ENCODE results near the gene ARMC9.
"Not testable (repeated sequence)": the region's sequence is repeated elsewhere in the genome, so short reads cannot be mapped to it uniquely, and the experiment has no call there.

ARMC9 gene

DNA sequence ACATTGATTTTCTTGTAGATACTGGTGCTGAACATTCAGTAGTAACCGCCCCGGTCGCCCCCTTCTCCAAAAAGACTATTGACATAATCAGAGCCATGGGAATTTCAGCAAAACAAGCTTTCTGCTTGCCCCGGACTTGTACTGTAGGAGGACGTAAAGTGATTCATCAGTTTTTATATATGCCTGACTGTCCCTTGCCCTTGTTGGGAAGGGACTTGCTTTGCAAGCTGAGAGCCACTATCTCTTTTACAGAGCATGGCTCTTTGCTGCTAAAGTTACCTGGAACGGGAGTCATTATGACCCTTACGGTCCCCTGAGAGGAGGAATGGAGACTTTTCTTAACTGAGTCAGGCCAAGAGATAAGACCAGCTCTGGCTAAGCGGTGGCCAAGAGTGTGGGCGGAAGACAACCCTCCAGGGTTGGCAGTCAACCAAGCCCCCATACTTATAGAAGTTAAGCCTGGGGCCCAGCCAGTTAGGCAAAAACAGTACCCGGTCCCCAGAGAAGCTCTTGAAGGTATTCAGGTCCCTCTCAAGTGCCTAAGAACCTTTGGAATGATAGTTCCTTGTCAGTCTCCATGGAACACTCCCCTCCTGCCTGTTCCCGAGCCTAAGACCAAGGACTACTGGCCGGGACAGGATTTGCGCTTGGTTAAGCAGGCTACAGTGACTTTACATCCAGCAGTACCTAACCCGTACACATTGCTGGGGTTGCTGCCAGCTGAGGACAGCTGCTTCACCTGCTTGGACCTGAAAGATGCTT is 205.2 kb downstream of the ARMC9 start:
- DNase-seq: not testable (repeated sequence)

DNA sequence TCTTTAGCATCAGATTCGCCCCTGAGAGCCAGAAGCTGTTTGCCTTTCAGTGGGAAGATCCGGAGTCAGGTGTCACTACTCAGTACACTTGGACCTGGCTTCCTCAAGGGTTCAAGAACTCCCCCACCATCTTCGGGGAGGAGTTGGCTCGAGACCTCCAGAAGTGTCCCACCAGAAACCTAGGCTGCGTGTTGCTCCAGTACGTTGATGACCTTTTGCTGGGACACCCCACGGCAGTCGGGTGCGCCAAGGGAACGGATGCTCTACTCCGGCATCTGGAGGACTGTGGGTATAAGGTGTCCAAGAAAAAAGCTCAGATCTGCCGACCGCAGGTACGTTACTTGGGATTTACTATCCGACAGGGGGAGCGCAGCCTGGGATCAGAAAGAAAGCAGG is 205.8 kb downstream of the ARMC9 start:
- DNase-seq: not testable (repeated sequence)

- DNase-seq: not testable (repeated sequence)
Measured at GRCh38 chr2:231405601-231406367, 207.4 kb downstream of the ARMC9 start.

DNA sequence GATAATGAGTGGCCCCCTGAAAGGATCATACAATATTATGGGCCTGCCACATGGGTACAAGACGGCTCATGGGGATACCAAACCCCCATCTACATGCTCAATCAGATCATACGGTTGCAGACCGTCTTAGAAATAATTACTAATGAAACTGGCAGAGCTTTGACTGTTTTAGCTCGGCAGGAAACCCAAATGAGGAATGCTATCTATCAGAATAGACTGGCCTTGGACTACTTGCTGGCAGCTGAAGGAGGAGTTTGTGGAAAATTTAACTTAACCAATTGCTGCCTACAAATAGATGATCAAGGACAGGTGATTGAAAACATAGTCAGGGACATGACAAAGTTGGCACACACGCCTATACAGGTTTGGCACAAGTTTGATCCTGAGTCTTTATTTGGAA is 209.3 kb downstream of the ARMC9 start:
- not testable (repeated sequence) for DNase-seq

GRCh38 chr2:231408304-231408703 is 209.9 kb downstream of the ARMC9 start:
- DNase-seq: not testable (repeated sequence)

DNA sequence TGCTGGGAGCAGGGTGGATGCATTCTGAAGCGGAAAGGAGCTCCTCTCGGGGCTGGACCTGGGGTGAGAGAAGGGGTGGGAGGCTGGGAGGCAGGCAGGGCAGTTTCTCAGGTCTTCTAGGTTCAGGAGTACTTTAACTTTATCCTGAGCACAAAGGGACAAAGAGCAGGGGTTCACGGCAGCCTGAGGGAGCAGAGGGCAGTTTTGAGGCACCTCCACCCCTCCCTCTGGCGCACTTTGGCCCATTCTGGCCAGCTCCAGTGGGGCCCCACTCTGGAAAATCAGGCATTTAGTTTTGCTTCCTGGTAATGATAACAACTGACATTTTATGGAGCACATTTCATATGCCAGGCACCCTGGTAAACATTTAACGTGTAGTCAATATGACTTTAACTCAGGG is 211.3 kb downstream of the ARMC9 start:
- no peak for DNase-seq

GRCh38 chr2:231410293-231411004 is 212.0 kb downstream of the ARMC9 start:
- no peak for DNase-seq

GRCh38 chr2:231411237-231411636 is 212.8 kb downstream of the ARMC9 start:
- no peak for DNase-seq

DNA sequence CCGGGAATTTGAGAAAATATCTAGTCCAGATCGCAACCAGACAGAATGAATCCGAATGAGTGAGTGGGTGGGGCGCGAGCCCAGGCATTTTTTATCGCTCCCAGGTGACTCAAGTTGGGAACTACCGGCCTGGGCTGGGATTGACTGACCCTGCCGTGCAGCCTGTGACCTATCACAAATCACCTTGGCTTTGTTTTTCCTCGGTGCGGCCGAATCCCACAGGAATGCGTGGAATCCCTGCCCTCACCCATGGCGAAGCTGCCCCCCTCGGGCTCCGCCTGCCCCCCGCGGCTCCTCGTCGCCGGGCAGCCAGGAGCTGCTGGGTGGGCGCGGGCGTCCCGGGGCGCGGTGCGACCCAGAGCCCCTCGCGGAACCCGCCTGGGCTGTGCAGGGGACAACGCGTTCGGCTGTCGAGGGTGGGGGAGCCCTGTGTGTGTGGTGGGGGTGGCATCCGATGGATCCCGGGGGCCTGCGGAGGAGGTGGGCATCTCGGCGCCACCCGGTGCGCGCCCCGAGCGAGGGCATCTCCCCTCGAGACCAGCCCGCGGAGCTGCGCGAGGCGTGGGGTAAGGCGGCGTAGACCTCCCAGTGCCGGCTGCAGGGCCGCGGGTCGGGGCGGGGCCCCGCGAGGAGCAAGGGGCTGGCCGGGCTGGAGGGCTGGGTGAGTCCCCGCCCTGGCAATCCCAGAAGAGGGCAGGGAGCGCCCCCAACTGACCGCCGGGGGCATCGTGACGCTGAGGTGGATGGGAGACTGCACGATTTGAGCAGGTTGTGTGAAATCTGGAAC is 213.6 kb downstream of the ARMC9 start:
- peak; percentile 12 to 31 for DNase-seq

GRCh38 chr2:231412618-231412963 is 214.2 kb downstream of the ARMC9 start:
- DNase-seq: no peak

GRCh38 chr2:231413456-231413855 is 215.0 kb downstream of the ARMC9 start:
- DNase-seq: no peak

- DNase-seq: no peak
Measured at GRCh38 chr2:231413921-231414476, 215.6 kb downstream of the ARMC9 start.

- no peak for DNase-seq
Measured at GRCh38 chr2:231415029-231415428, 216.6 kb downstream of the ARMC9 start.

DNA sequence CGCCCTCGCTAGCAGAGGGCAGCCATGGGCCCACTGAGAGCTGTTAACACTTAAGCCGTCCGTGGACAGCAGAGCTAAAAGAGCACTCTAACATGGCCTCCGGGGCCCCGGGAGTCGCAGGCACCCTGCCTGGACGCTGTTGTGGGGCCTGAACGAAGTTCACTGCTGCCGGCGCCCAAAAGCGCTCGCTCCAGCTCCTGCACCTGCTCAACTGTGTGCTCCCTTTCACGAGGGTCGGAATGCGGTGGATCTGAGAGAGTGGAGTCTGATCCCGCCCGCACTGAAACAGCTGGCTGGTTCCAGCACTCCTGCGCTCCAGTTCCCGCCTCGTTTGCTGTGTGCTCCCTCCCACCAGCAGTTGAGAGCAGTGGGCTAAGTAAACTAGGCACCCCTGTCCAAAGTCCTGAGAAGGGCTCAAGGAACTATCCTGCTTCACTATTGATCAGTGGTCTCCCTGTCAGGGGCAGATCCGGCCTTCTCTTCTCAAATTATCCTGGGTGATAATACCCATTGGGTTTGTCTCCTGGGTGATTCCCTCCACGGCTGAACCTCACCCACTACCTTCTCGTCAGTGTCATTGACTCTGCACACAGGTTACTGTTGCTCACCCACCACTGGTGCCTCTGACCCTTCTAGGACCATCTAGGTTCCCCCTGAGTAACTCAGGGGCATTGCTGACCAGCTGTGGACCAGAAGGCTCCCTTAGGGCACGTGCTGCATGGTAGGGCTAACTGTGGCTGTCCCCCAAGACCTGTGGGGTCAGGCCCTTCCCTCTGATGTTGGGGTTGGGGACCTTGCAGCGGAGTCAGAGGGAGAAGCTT is 220.6 kb downstream of the ARMC9 start:
- no peak for DNase-seq

GRCh38 chr2:231421051-231421580 is 222.7 kb downstream of the ARMC9 start:
- no peak for DNase-seq

GRCh38 chr2:231422056-231422455 is 223.6 kb downstream of the ARMC9 start:
- DNase-seq: no peak

DNA sequence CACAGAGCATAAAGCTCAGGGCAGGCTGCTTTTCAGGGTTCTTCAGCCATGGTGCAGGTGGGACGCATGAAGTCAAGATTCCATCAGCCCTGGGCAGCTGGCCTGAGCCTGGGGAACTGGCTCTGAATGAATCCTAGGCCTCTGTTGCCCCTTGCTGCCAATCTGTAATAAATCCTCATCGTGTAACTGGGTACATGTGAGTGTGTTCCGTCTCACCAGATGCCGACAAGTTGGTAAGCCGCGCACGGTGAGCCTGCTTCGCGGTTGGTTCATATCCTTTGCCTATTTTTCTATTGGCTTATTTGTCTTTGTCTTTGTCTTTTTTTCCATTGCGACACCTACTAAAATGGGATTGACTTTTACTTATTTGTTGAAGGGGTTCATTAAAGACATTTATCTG is 224.7 kb downstream of the ARMC9 start:
- no peak for DNase-seq
